Measurements from ENCODE around the gene CENPVL2.
"Not testable (repeated sequence)": the region's sequence is repeated elsewhere in the genome, so short reads cannot be mapped to it uniquely, and the experiment has no call there.

Gene CENPVL2

GRCh38 chrX:51682720-51683062 lies at the start of gene CENPVL2:
CENPVL2 (minus strand) TSS chrX:51682831; CDS start chrX:51682831, 0 bp downstream.
- DNase-seq, result not testable (repeated sequence)

GRCh38 chrX:51728202-51728601 lies 45.6 kb upstream of the CENPVL2 start:
- no peak for DNase-seq

GRCh38 chrX:51712943-51713647 lies 30.5 kb upstream of the CENPVL2 start:
- not testable (repeated sequence) for DNase-seq

GRCh38 chrX:51710277-51711164 lies 27.9 kb upstream of the CENPVL2 start, which contains the start of gene CENPVL1:
CENPVL1 (plus strand) TSS chrX:51710512; CDS start chrX:51710512, 0 bp downstream.
- not testable (repeated sequence) for DNase-seq

- no peak for DNase-seq
Measured at GRCh38 chrX:51697397-51697796, 14.8 kb upstream of the CENPVL2 start.

GRCh38 chrX:51694254-51694653 lies 11.6 kb upstream of the CENPVL2 start:
- DNase-seq, result no peak

GRCh38 chrX:51681808-51682719 lies 567 bp downstream of the CENPVL2 start:
- DNase-seq, result not testable (repeated sequence)

- DNase-seq, result not testable (repeated sequence)
Measured at GRCh38 chrX:51679689-51680433, 2.8 kb downstream of the CENPVL2 start.

GRCh38 chrX:51665981-51666380 lies 16.6 kb downstream of the CENPVL2 start:
- no peak for DNase-seq

- no peak for DNase-seq
Measured at GRCh38 chrX:51643377-51643776, 39.3 kb downstream of the CENPVL2 start.

GRCh38 chrX:51641421-51642021 lies 41.1 kb downstream of the CENPVL2 start:
- DNase-seq, result peak; percentile 23 to 29 (median 24)

GRCh38 chrX:51636511-51636910 lies 46.1 kb downstream of the CENPVL2 start:
- DNase-seq, result not testable (repeated sequence)
